Measurements from ENCODE around the gene TSPAN5.

- TF ChIP-seq POLR2AphosphoS5 (IDR thresholded peaks at IDR 0.05) (no peak), CTCF (IDR thresholded peaks at IDR 0.05) (no peak)
Measured at GRCh38 chr4:98677799-98678198, 19.4 kb upstream of the TSPAN5 start.

Data from prostate gland (tissue), 2 donors.